Trophoblast cell (in vitro differentiated cells and primary cell): Measurements from ENCODE around the gene CDH26.
"Not testable (repeated sequence)": the region's sequence is repeated elsewhere in the genome, so short reads cannot be mapped to it uniquely, and the experiment has no call there.

ENCODE experiments used
- DNase-seq, 2 donors: peaks; one replicate each; pipeline ENCODE4 v3.0.0-alpha.2; 2016
- H2AFZ ChIP-seq: 2 replicates; pipeline ENCODE4 v1.6.1; 2013; ENCODE audit warnings: low read length, moderate library complexity, mild to moderate bottlenecking; ENCODE audit not compliant: insufficient read depth, poor library complexity
- H2AK5ac ChIP-seq: 2 replicates; pipeline ENCODE4 v1.6.1; 2013; ENCODE audit warnings: mild to moderate bottlenecking, low read length
- H2BK120ac ChIP-seq: 2 replicates; pipeline ENCODE4 v1.6.1; 2013; ENCODE audit warnings: low read length, mild to moderate bottlenecking, moderate library complexity; ENCODE audit not compliant: insufficient read depth, poor library complexity
- H2BK12ac ChIP-seq: 2 replicates; pipeline ENCODE4 v1.6.1; 2013; ENCODE audit warnings: mild to moderate bottlenecking, low read length, moderate library complexity
- H2BK5ac ChIP-seq: 2 replicates; pipeline ENCODE4 v1.6.1; 2013; ENCODE audit warnings: low read length, low read depth, moderate library complexity, mild to moderate bottlenecking; ENCODE audit not compliant: poor library complexity
- H3K14ac ChIP-seq: 2 replicates; pipeline ENCODE4 v1.6.1; 2013; ENCODE audit warnings: mild to moderate bottlenecking, low read length
- H3K18ac ChIP-seq: 2 replicates; pipeline ENCODE4 v1.6.1; 2013; ENCODE audit warnings: mild to moderate bottlenecking, low read length
- H3K23ac ChIP-seq: 2 replicates; pipeline ENCODE4 v1.6.1; 2013; ENCODE audit warnings: low read length
- H3K27ac ChIP-seq: 2 replicates; pipeline ENCODE4 v1.5.1; 2013; ENCODE audit warnings: low read depth, mild to moderate bottlenecking, inconsistent platforms, low read length, moderate library complexity
- H3K27me3 ChIP-seq: 2 replicates; pipeline ENCODE4 v1.6.1; 2013; ENCODE audit warnings: inconsistent platforms, mild to moderate bottlenecking, low read length, moderate library complexity; ENCODE audit not compliant: insufficient read depth
- H3K36me3 ChIP-seq, 2 experiments: 1 replicate in 1 of 2; 2 replicates in 1 of 2; pipeline ENCODE4 v1.6.1; 2013; ENCODE audit warnings: low read length in 2 of 2, mild to moderate bottlenecking in 2 of 2, moderate library complexity in 1 of 2; ENCODE audit not compliant: insufficient read depth in 2 of 2, control insufficient read depth in 1 of 2
- H3K4ac ChIP-seq: 2 replicates; pipeline ENCODE4 v1.6.1; 2013; ENCODE audit warnings: low read depth, mild to moderate bottlenecking, low read length, moderate library complexity
- H3K4me1 ChIP-seq, 2 experiments: 1 replicate in 1 of 2; 2 replicates in 1 of 2; pipeline ENCODE4 v1.6.1; 2013; ENCODE audit warnings: low read length in 2 of 2, mild to moderate bottlenecking in 2 of 2, moderate library complexity in 1 of 2; ENCODE audit not compliant: insufficient read depth in 2 of 2, control insufficient read depth in 1 of 2
- H3K4me2 ChIP-seq: 2 replicates; pipeline ENCODE4 v1.6.1; 2013; ENCODE audit warnings: inconsistent platforms, mild to moderate bottlenecking, low read length, moderate library complexity
- H3K4me3 ChIP-seq: 2 replicates; pipeline ENCODE4 v1.5.1; 2013; ENCODE audit warnings: mild to moderate bottlenecking, low read depth, low read length, inconsistent platforms
- H3K79me1 ChIP-seq: one replicate; pipeline ENCODE4 v1.6.1; 2013; ENCODE audit warnings: low read length
- H3K79me2 ChIP-seq: 2 replicates; pipeline ENCODE4 v1.6.1; 2013; ENCODE audit warnings: low read length, mild to moderate bottlenecking; ENCODE audit not compliant: control insufficient read depth, insufficient read depth, poor library complexity
- H3K9ac ChIP-seq: 2 replicates; pipeline ENCODE4 v1.6.1; 2013; ENCODE audit warnings: mild to moderate bottlenecking, low read length
- H3K9me3 ChIP-seq: 2 replicates; pipeline ENCODE4 v1.6.1; 2013; ENCODE audit warnings: low read depth, mild to moderate bottlenecking, control low read depth, inconsistent platforms, low read length; ENCODE audit not compliant: insufficient read depth
- H4K12ac ChIP-seq: 2 replicates; pipeline ENCODE4 v1.6.1; 2013; ENCODE audit warnings: low read depth, mild to moderate bottlenecking, low read length, moderate library complexity
- H4K8ac ChIP-seq: 2 replicates; pipeline ENCODE4 v1.6.1; 2013; ENCODE audit warnings: low read depth, mild to moderate bottlenecking, low read length, moderate library complexity
- H4K91ac ChIP-seq: one replicate; pipeline ENCODE4 v1.6.1; 2013; ENCODE audit warnings: low read depth, mild to moderate bottlenecking, low read length, moderate library complexity
- WGBS: extraction: QIAGEN DNeasy Blood & Tissue Kit; methylation state at CpG from one replicate; pipeline ENCODE4 v1.1.7; 2013; ENCODE audit warnings: missing lambda C conversion rate; ENCODE audit not compliant: insufficient read length, insufficient coverage; ENCODE audit errors: extremely low coverage; 5-methylcytosine and 5-hydroxymethylcytosine counted together

CDH26 gene

DNA sequence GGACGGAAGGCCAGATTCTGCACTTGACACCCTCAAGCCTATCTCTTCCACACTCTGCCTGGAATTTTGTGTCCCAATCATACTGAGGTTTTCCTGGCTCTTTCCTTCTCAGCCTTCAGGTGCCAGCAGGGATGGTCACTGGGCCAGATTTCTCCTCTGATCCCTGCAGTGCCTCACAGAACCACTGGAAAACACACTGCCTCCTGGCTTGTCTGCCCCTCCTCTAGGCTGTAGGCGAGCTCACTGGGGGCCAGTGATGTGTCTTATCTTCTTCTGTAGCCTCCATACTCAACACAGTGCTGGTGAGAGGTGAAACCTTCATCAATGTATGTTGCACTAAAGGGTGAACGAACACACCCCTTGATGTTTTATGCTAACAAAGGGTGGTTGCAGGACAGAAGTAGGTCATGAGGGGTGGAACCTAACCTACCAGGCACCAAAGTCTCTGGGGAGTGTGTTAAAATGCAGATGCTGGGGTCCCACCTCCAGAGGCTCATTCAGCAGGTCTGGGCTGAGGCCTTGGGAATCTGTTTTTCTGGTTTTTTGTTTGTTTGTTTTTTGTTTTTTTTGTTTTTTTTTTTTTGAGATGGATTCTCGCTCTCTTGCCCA lies 80.3 kb downstream of the CDH26 start:
- Histone ChIP-seq H2BK5ac (no peak overlapping the region), H3K36me3 (peaks cover 0 to 2% of the 10 kb centered on the region in 2 experiments), H3K4ac (no peak overlapping the region), H2BK120ac (no peak overlapping the region), H3K9ac (no peak overlapping the region), H3K79me1 (peaks cover 13% of the 10 kb centered on the region), H2AFZ (no peak overlapping the region), H4K12ac (no peak overlapping the region), H3K27me3 (no peaks in the 10 kb centered on the region), H3K4me3 (no peak overlapping the region), H2AK5ac (no peak overlapping the region), H4K8ac (no peak overlapping the region), H3K18ac (no peak overlapping the region), H2BK12ac (no peak overlapping the region), H3K4me1 (peaks cover 21 to 31% of the 10 kb centered on the region in 2 experiments), H3K4me2 (no peak overlapping the region), H3K14ac (no peak overlapping the region), H3K79me2 (no peaks in the 10 kb centered on the region), H3K9me3 (no peaks in the 10 kb centered on the region), H3K23ac (no peak overlapping the region), H3K27ac (no peak overlapping the region), H4K91ac (no peak overlapping the region)
- WGBS: no CpG with 5 or more reads among the region's 4 CpGs
- DNase-seq: no peak

DNA sequence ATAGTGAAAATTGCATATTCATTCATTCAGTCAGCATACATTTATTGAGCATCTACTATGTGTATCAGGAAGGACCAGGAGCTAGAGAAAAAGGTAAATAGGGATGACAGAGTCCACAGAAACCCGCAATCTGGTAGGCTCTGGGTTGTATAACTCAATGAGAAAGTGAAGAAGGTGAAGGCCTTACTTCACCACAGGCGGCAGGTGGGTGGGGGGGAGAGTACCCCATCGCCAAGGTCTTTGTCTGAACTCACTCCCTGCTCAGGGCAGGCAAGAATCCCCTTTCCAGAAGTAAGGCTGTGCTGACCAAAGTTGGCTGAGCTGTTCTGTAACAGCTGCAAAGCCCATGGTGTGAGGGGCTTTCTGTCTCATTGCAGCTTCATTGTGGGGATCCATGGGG lies 81.3 kb downstream of the CDH26 start:
- H3K27ac ChIP-seq: no peak overlapping the region
- no CpG with 5 or more reads among the region's 3 CpGs for WGBS

GRCh38 chr20:60040471-60041162 lies 82.4 kb downstream of the CDH26 start:
- H3K79me2 ChIP-seq: no peaks in the 10 kb centered on the region
- no CpG with 5 or more reads among the region's 8 CpGs for WGBS

More for the DNA sequence above, 81.3 kb downstream of the CDH26 start:
- peaks cover 14 to 23% of the 10 kb centered on the region in 2 experiments for H3K4me1 ChIP-seq
- H3K4ac ChIP-seq: no peak overlapping the region
- no peaks in the 10 kb centered on the region for H3K9me3 ChIP-seq
- H4K91ac ChIP-seq: no peak overlapping the region
- DNase-seq: no peak
- H3K36me3 ChIP-seq: peaks cover 0 to 2% of the 10 kb centered on the region in 2 experiments
- H3K4me2 ChIP-seq: no peak overlapping the region
- H4K8ac ChIP-seq: no peak overlapping the region
- no peak overlapping the region for H2BK5ac ChIP-seq
- H3K14ac ChIP-seq: no peak overlapping the region
- no peak overlapping the region for H2BK12ac ChIP-seq
- H3K4me3 ChIP-seq: no peak overlapping the region
- no peak overlapping the region for H2BK120ac ChIP-seq
- no peak overlapping the region for H2AK5ac ChIP-seq
- H3K9ac ChIP-seq: no peak overlapping the region
- H2AFZ ChIP-seq: no peak overlapping the region
- peaks cover 10% of the 10 kb centered on the region for H3K79me1 ChIP-seq
- H4K12ac ChIP-seq: no peak overlapping the region
- no peak overlapping the region for H3K18ac ChIP-seq
- no peaks in the 10 kb centered on the region for H3K79me2 ChIP-seq
- H3K23ac ChIP-seq: no peak overlapping the region
- no peaks in the 10 kb centered on the region for H3K27me3 ChIP-seq

GRCh38 chr20:60041436-60042165 lies 83.4 kb downstream of the CDH26 start:
- not testable (repeated sequence) for H3K9ac ChIP-seq, H4K91ac ChIP-seq, H3K79me2 ChIP-seq, H3K27me3 ChIP-seq, H4K12ac ChIP-seq, H3K9me3 ChIP-seq, H3K14ac ChIP-seq, H3K36me3 ChIP-seq, H3K79me1 ChIP-seq, H4K8ac ChIP-seq, H2BK12ac ChIP-seq, H3K4me2 ChIP-seq, H3K23ac ChIP-seq, H3K18ac ChIP-seq, H3K4me3 ChIP-seq, H2AFZ ChIP-seq, H2AK5ac ChIP-seq, H3K4ac ChIP-seq, H2BK120ac ChIP-seq, H2BK5ac ChIP-seq
- Histone ChIP-seq H3K27ac (peak overlapping the region; percentile 20), H3K4me1 (peaks cover 12 to 20% of the 10 kb centered on the region in 2 experiments)
- peak; percentile 76 to 89 for DNase-seq
- no CpG with 5 or more reads among the region's 8 CpGs for WGBS

More at GRCh38 chr20:60040471-60041162, 82.4 kb downstream of the CDH26 start:
- peak overlapping the region; percentile 13 for H4K8ac ChIP-seq
- H4K91ac ChIP-seq: peak overlapping the region; percentile 25
- no peak overlapping the region for H2AFZ ChIP-seq
- no peak overlapping the region for H3K14ac ChIP-seq
- no peaks in the 10 kb centered on the region for H3K9me3 ChIP-seq
- no peak overlapping the region for H3K4me3 ChIP-seq
- H3K36me3 ChIP-seq: peaks cover 0 to 2% of the 10 kb centered on the region in 2 experiments
- H3K18ac ChIP-seq: no peak overlapping the region
- peaks cover 10% of the 10 kb centered on the region for H3K79me1 ChIP-seq
- no peak overlapping the region for H3K9ac ChIP-seq
- H3K4ac ChIP-seq: no peak overlapping the region
- peaks cover 12 to 20% of the 10 kb centered on the region in 2 experiments for H3K4me1 ChIP-seq
- no peaks in the 10 kb centered on the region for H3K27me3 ChIP-seq
- H3K27ac ChIP-seq: peak overlapping the region; percentile 20
- H2BK5ac ChIP-seq: peak overlapping the region; percentile 39
- H4K12ac ChIP-seq: no peak overlapping the region
- H2AK5ac ChIP-seq: no peak overlapping the region
- H2BK120ac ChIP-seq: peak overlapping the region; percentile 26
- H3K4me2 ChIP-seq: no peak overlapping the region
- no peak overlapping the region for H3K23ac ChIP-seq
- peak overlapping the region; percentile 72 for H2BK12ac ChIP-seq
- no peak for DNase-seq
